ENCODE results near the gene LGSN.

- no peak for TF ChIP-seq CTCF (IDR thresholded peaks at IDR 0.05; ENCODE audit: low read depth, low read length)
- TF ChIP-seq EZH2phosphoT487 (IDR thresholded peaks at IDR 0.05; ENCODE audit: low read depth) = no peak
Measured at GRCh38 chr6:63348836-63349235, 29.1 kb upstream of the LGSN start.
